IMR-90 (cell line): ENCODE data around the gene ADCK2. TPM values are rescaled to one million over a fixed set of nuclear protein-coding genes. Genes with fewer than 3 reads are reported as not detected.
A peak's percentile ranks its signal among the peaks of the same experiment; 100 is the strongest.

Experiments
- ATAC-seq: fragments of 200-7000 bp; cut with Tn5 transposase; 2 replicates; pipeline ENCODE4 v1.9.1; 2020; ENCODE audit warnings: low read depth, mild to moderate bottlenecking, moderate library complexity
- BruUV-seq: library from RNA; stranded (reverse); fragments of 400-500 nt; replicated peaks from 2 replicates; lab custom pipeline; 2021; lab: Mats Ljungman, UMichigan
- CTCF ChIA-PET: fragments of 300-600 bp; formaldehyde crosslinking; extraction: SDS; loops from one replicate; lab custom pipeline; 2021; ENCODE audit warnings: antibody characterized with exemption; lab: Yijun Ruan, JAX
- POLR2A ChIA-PET: fragments of 300-600 bp; sonication (Branson Sonifier 250); formaldehyde crosslinking; loops from one replicate; lab custom pipeline; 2022; ENCODE audit warnings: antibody characterized with exemption; ENCODE audit not compliant: unreplicated experiment; lab: Charles Lee
- DNase-seq: peaks from one replicate; pipeline ENCODE4 v3.0.0; 2013
- H2AFZ ChIP-seq: replicated peaks from 2 replicates; pipeline ENCODE3; 2013; ENCODE audit warnings: low read length, mild to moderate bottlenecking; ENCODE audit not compliant: poor library complexity
- H2AK5ac ChIP-seq: 2 replicates; pipeline ENCODE4 v1.6.1; 2013; ENCODE audit warnings: low read depth, low read length, inconsistent platforms
- H2AK9ac ChIP-seq: replicated peaks from 2 replicates; pipeline ENCODE3; 2013; ENCODE audit warnings: mild to moderate bottlenecking, low read depth, low read length, moderate library complexity; ENCODE audit not compliant: poor library complexity
- H2BK120ac ChIP-seq: 2 replicates; pipeline ENCODE4 v1.6.1; 2013; ENCODE audit warnings: low read depth, low read length, inconsistent platforms
- H2BK15ac ChIP-seq: 3 replicates; pipeline ENCODE4 v1.6.1; 2013; ENCODE audit warnings: low read depth, low read length, inconsistent platforms
- H2BK20ac ChIP-seq: 2 replicates; pipeline ENCODE4 v1.6.1; 2013; ENCODE audit warnings: low read depth, mild to moderate bottlenecking, inconsistent platforms, low read length, moderate library complexity
- H2BK5ac ChIP-seq: 2 replicates; pipeline ENCODE4 v1.6.1; 2013; ENCODE audit warnings: mild to moderate bottlenecking, low read depth, low read length, inconsistent platforms; ENCODE audit not compliant: poor library complexity, severe bottlenecking
- H3K14ac ChIP-seq: replicated peaks from 2 replicates; pipeline ENCODE4 v1.6.1; 2013; ENCODE audit warnings: low read depth, low read length, inconsistent platforms
- H3K18ac ChIP-seq: 2 replicates; pipeline ENCODE4 v1.6.1; 2013; ENCODE audit warnings: low read depth, low read length, control low read depth
- H3K23ac ChIP-seq: 2 replicates; pipeline ENCODE4 v1.6.1; 2013; ENCODE audit warnings: low read depth, low read length, inconsistent platforms
- H3K27ac ChIP-seq: 2 replicates; pipeline ENCODE4 v1.5.1; 2013; ENCODE audit warnings: mild to moderate bottlenecking, control low read depth, low read length; ENCODE audit not compliant: insufficient read depth
- H3K27me3 ChIP-seq: 2 replicates; pipeline ENCODE4 v1.6.1; 2013; ENCODE audit warnings: low read length; ENCODE audit not compliant: control insufficient read depth, insufficient read depth
- H3K36me3 ChIP-seq: 2 replicates; pipeline ENCODE4 v1.6.1; 2013; ENCODE audit warnings: low read length, mixed read lengths; ENCODE audit not compliant: control insufficient read depth, insufficient read depth
- H3K4ac ChIP-seq: 2 replicates; pipeline ENCODE4 v1.6.1; 2013; ENCODE audit warnings: low read depth, low read length, inconsistent platforms
- H3K4me1 ChIP-seq: 2 replicates; pipeline ENCODE4 v1.6.1; 2013; ENCODE audit warnings: low read length, mixed read lengths; ENCODE audit not compliant: control insufficient read depth, insufficient read depth
- H3K4me2 ChIP-seq: 2 replicates; pipeline ENCODE4 v1.6.1; 2013; ENCODE audit warnings: low read depth, mild to moderate bottlenecking, control low read depth, low read length, moderate library complexity
- H3K4me3 ChIP-seq: 2 replicates; pipeline ENCODE4 v1.5.1; 2013; ENCODE audit warnings: low read depth, mild to moderate bottlenecking, control low read depth, low read length, moderate library complexity; ENCODE audit not compliant: insufficient read depth
- H3K56ac ChIP-seq: 2 replicates; pipeline ENCODE4 v1.6.1; 2013; ENCODE audit warnings: low read length, inconsistent platforms; ENCODE audit not compliant: insufficient read depth; ENCODE audit errors: extremely low read depth
- H3K79me1 ChIP-seq, 2 experiments: 2 replicates each; pipeline ENCODE4 v1.6.1; 2013; ENCODE audit warnings: low read length in 2 of 2, inconsistent platforms in 1 of 2, low read depth in 1 of 2
- H3K9ac ChIP-seq: 2 replicates; pipeline ENCODE4 v1.6.1; 2013; ENCODE audit warnings: low read depth, low read length, control low read depth
- H3K9me1 ChIP-seq: 2 replicates; pipeline ENCODE4 v1.6.1; 2013; ENCODE audit warnings: low read length, inconsistent platforms; ENCODE audit not compliant: insufficient read depth
- H3K9me3 ChIP-seq: 2 replicates; pipeline ENCODE4 v1.6.1; 2013; ENCODE audit warnings: low read length; ENCODE audit not compliant: control insufficient read depth, insufficient read depth
- H4K20me1 ChIP-seq: 2 replicates; pipeline ENCODE4 v1.6.1; 2013; ENCODE audit warnings: low read length, inconsistent platforms; ENCODE audit not compliant: insufficient read depth
- H4K5ac ChIP-seq: 2 replicates; pipeline ENCODE4 v1.6.1; 2013; ENCODE audit warnings: mild to moderate bottlenecking, low read depth, low read length, control low read depth
- H4K8ac ChIP-seq, 2 experiments: 2 replicates each; pipeline ENCODE4 v1.6.1; 2013; ENCODE audit warnings: low read depth in 2 of 2, low read length in 2 of 2, control low read depth in 1 of 2, inconsistent platforms in 1 of 2
- H4K91ac ChIP-seq: 2 replicates; pipeline ENCODE4 v1.6.1; 2013; ENCODE audit warnings: low read depth, low read length, inconsistent platforms; ENCODE audit not compliant: insufficient read depth
- CEBPB ChIP-seq: IDR thresholded peaks from 2 replicates; pipeline ENCODE4 v1.6.1; 2012; ENCODE audit warnings: low read depth, low read length, improper control_type of control experiment
- MAZ ChIP-seq: IDR thresholded peaks from 2 replicates; pipeline ENCODE4 v1.6.1; 2012; ENCODE audit warnings: low read depth, mild to moderate bottlenecking, low read length, improper control_type of control experiment, moderate library complexity, borderline replicate concordance
- MXI1 ChIP-seq: IDR thresholded peaks from 2 replicates; pipeline ENCODE4 v1.6.1; 2012; ENCODE audit warnings: low read depth, mild to moderate bottlenecking, low read length, moderate library complexity, borderline replicate concordance
- POLR2A ChIP-seq: IDR thresholded peaks from 2 replicates; pipeline ENCODE4 v1.6.1; 2012; ENCODE audit warnings: mild to moderate bottlenecking, low read depth, low read length
- RAD21 ChIP-seq: IDR thresholded peaks from 2 replicates; pipeline ENCODE4 v1.6.1; 2012; ENCODE audit warnings: low read length, improper control_type of control experiment
- USF2 ChIP-seq: fragments of 150-350 bp; IDR thresholded peaks from 2 replicates; pipeline ENCODE4 v1.6.1; 2017; ENCODE audit warnings: mild to moderate bottlenecking, antibody characterized with exemption, low read length, low read depth
- WGBS, 2 experiments: methylation state at CpG; one replicate each; pipeline versions ENCODE4 v1.1.5 to v1.1.7; 2013; ENCODE audit warnings: missing lambda C conversion rate in 2 of 2; ENCODE audit not compliant: insufficient read length in 1 of 2; ENCODE audit errors: extremely low coverage in 2 of 2; 5-methylcytosine and 5-hydroxymethylcytosine counted together
- dilution Hi-C: fragments of 300-500 bp; cut with HindIII; formaldehyde crosslinking; loops from one replicate; pipeline ENCODE4 v1.14.3; 2018; ENCODE audit warnings: low sequenced_read_pairs; ENCODE audit not compliant: unreplicated experiment
- in situ Hi-C: fragments of 300-500 bp; cut with MboI; formaldehyde crosslinking; loops from 3 replicates; pipeline ENCODE4 v1.14.3; 2019; ENCODE audit warnings: low sequenced_read_pairs, inconsistent platforms, mixed read lengths
- intact Hi-C: fragments of 100-400 bp; cut with micrococcal nuclease; formaldehyde crosslinking; loops from 2 replicates; pipeline ENCODE4 v1.10.0; 2022
- polyA plus RNA-seq, 3 experiments: library from polyadenylated mRNA; depleted of rRNA; stranded (reverse); fragments of >200 nt; gene quantifications; 2 replicates each; pipeline ENCODE4 v1.2.3, GENCODE V29; 2012; ENCODE audit warnings: low replicate concordance in 1 of 3
- total RNA-seq: library from RNA; depleted of rRNA; stranded (reverse); fragments of >200 nt; gene quantifications from 2 replicates; pipeline ENCODE4 v1.2.3, GENCODE V29; 2012

ADCK2 gene
- total and polyA plus RNA-seq, 2 of the 4 experiments (the other 2 are of a cell fraction) = 7.1 to 10.0 TPM

- H2BK5ac ChIP-seq = peak within 1 kb of the TSS; percentile 87
- no peaks in the 10 kb centered on the region; the same call in 1 of the 2 replicates for H4K20me1 ChIP-seq
- no peaks in the 10 kb centered on the region for H3K27me3 ChIP-seq
- ChIA-PET CTCF (no interaction called here), POLR2A (no interaction called here)
- H2BK20ac ChIP-seq = peak within 1 kb of the TSS; percentile 21; the same call in 1 of the 2 replicates
- H3K23ac ChIP-seq = peak within 1 kb of the TSS; percentile 97
- peak within 1 kb of the TSS; percentile 89 for H2AFZ ChIP-seq
- DNase-seq (peak; percentile 76), ATAC-seq (peak; percentile 92)
- peak within 1 kb of the TSS; percentile 97 for H3K4me2 ChIP-seq
- no TSS peak for BruUV-seq
- H3K4ac ChIP-seq = peak within 1 kb of the TSS; percentile 92
- H3K9me3 ChIP-seq = no peaks in the 10 kb centered on the region
- H3K4me1 ChIP-seq = peaks cover 5% of the 10 kb centered on the region
- peak within 1 kb of the TSS; percentile 53 for H2AK5ac ChIP-seq
- peaks cover 11 to 34% of the 10 kb centered on the region in 2 experiments; a peak in 3 of 4 replicates for H3K79me1 ChIP-seq
- peak within 1 kb of the TSS; percentile 70 for H3K56ac ChIP-seq
- H3K27ac ChIP-seq = peak within 1 kb of the TSS; percentile 94
- peak within 1 kb of the TSS; percentile 87 for H4K91ac ChIP-seq
- H4K8ac ChIP-seq = peak within 1 kb of the TSS; percentile 50 to 95
- no peaks in the 10 kb centered on the region for H3K36me3 ChIP-seq
- peak within 1 kb of the TSS; percentile 95 for H4K5ac ChIP-seq
- peak within 1 kb of the TSS; percentile 45; the same call in 1 of the 2 replicates for H2BK120ac ChIP-seq
- WGBS, 2 experiments = 1% methylated on average over 15 of the region's 82 CpGs; no CpG with 5 or more reads in 1 of the 2 experiments
- TF ChIP-seq RAD21 (no peak), POLR2A (peak; percentile 81), CEBPB (no peak), MXI1 (peak; percentile 75; the same call in 1 of the 2 replicates), USF2 (peak; percentile 70), MAZ (peak; percentile 49; the same call in 1 of the 2 replicates)
- H2AK9ac ChIP-seq = peak within 1 kb of the TSS; percentile 93
- H2BK15ac ChIP-seq = no peak within 1 kb of the TSS
- H3K9me1 ChIP-seq = peaks cover 6% of the 10 kb centered on the region; the same call in 1 of the 2 replicates
- peak within 1 kb of the TSS; percentile 86 for H3K9ac ChIP-seq
- H3K18ac ChIP-seq = peak within 1 kb of the TSS; percentile 85
- in situ Hi-C loops = no loop called here
- intact Hi-C loops = loop anchor here (2.0 to 10.0 kb wide), 2 partner anchors 222 to 228 kb away; partner anchors contain the start of gene BRAF
- peak within 1 kb of the TSS; percentile 92 for H3K4me3 ChIP-seq
- dilution Hi-C loops = no loop called here
- H3K14ac ChIP-seq = peak within 1 kb of the TSS; percentile 97
These were observed 24.1 kb downstream of the ADCK2 start, which contains the start of gene NDUFB2 for GRCh38 chr7:140696680-140697446. NDUFB2 (plus strand) TSS chr7:140696708; CDS start chr7:140696745, 37 bp downstream.
